Activated T-helper 2 cell treated with anti-CD3 and anti-CD28 coated beads, Interferon-gamma antibody, Interleukin-2, Interleukin-4, amounts not matched to agents 10 μg/mL and 5 μg/mL and 100 μg/mL, durations not matched to agents 14 hours and 24 hours and 36 hours (primary cell): Measurements from ENCODE around the gene SRMS. TPM values are rescaled to one million over a fixed set of nuclear protein-coding genes. Genes with fewer than 3 reads are reported as not detected.
A peak's percentile ranks its signal among the peaks of the same experiment; 100 is the strongest.

Source experiments
- DNase-seq: peaks from one replicate; pipeline ENCODE4 v3.0.0; 2021; ENCODE audit warnings: low spot score
- H3K27ac Mint-ChIP-seq: one replicate; pipeline ENCODE4 v1.8.0; 2021; ENCODE audit warnings: mixed read lengths
- H3K27me3 Mint-ChIP-seq: one replicate; pipeline ENCODE4 v1.8.0; 2021; ENCODE audit warnings: low read depth, mixed read lengths
- H3K36me3 Mint-ChIP-seq: one replicate; pipeline ENCODE4 v1.8.0; 2021; ENCODE audit warnings: low read depth, mixed read lengths
- H3K4me1 Mint-ChIP-seq: one replicate; pipeline ENCODE4 v1.8.0; 2021; ENCODE audit warnings: low read depth, mixed read lengths
- H3K4me3 Mint-ChIP-seq: one replicate; pipeline ENCODE4 v1.8.0; 2021; ENCODE audit warnings: low read depth, mild to moderate bottlenecking, moderate library complexity, mixed read lengths
- H3K9me3 Mint-ChIP-seq: one replicate; pipeline ENCODE4 v1.8.0; 2021; ENCODE audit warnings: mixed read lengths
- intact Hi-C: fragments of 100-400 bp; cut with micrococcal nuclease; formaldehyde crosslinking; loops from one replicate; pipeline ENCODE4 v1.15.1; 2023
- total RNA-seq: library from RNA; stranded (reverse); gene quantifications from 2 replicates; pipeline ENCODE4 v1.2.3, GENCODE V29; 2022

Gene SRMS
- total RNA-seq, 1 donor from 2014 or later, result not detected

DNA sequence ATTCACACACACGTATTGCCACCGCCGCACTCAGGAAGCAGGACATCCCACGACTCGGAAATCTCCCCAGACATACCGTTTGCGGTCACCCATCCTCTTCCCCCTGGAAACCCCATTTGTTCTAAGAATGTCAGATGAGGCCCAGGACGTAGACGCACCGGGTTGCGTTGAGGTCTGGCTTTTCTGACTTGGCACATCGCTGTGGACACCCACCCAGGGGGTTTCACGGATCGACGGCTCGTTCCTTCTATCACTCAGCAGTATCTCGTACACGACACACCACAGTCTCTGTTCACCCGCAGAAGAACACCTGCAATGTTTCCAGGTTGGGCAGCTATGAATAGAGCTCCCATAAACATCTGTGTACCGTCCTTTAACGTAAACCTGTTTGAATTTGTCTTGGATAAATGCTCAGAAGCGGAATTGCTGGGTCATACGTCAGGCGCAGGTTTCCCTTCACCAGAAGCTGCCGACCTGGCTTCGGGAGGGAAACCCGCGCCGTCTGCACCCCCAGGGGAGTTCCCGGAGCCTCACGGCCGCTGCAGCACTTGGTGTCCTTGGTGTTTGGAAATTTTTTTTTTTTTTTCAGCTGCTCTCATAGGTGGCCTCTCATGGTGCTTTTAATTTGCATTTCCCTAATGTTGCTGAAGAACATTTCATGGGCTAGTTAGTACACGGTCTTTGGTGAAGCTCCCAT lies 39.3 kb downstream of the SRMS start:
- Mint-ChIP-seq H3K36me3 (no peaks in the 10 kb centered on the region), H3K4me1 (no peaks in the 10 kb centered on the region), H3K27ac (peak overlapping the region; percentile 31), H3K9me3 (peaks cover 4% of the 10 kb centered on the region), H3K27me3 (peaks cover 21% of the 10 kb centered on the region), H3K4me3 (no peak overlapping the region)
- intact Hi-C loops, result no loop called here
- no peak for DNase-seq

- intact Hi-C loops, result no loop called here
- H3K27me3 Mint-ChIP-seq, result peaks cover 17% of the 10 kb centered on the region
- no peak overlapping the region for H3K27ac Mint-ChIP-seq
Observed at GRCh38 chr20:63507083-63507743, 40.3 kb downstream of the SRMS start.

DNA sequence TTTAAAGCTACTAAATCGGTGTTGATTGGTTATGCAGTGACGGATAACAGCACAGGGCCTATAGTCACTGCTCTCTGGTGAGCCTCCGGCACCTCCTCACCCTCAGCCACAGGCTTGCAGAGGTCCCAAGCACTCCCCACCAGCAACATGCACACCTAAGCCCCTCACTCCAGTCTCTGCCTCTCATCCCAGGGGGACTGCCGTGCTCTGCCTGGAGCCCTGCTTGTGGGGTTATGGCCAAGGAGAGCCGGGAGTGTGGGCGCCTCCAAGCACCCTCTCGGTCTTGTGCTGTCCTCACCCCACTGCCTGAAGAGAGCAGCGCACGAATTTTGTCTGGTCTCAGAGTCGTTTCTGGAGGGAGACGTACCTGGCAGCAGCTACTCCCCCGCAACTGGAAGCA lies 41.8 kb downstream of the SRMS start:
- no peaks in the 10 kb centered on the region for H3K4me1 Mint-ChIP-seq
- intact Hi-C loops, result no loop called here
- DNase-seq, result no peak
- H3K27ac Mint-ChIP-seq, result no peak overlapping the region
- H3K4me3 Mint-ChIP-seq, result no peak overlapping the region
- no peaks in the 10 kb centered on the region for H3K36me3 Mint-ChIP-seq
- peaks cover 2% of the 10 kb centered on the region for H3K9me3 Mint-ChIP-seq
- H3K27me3 Mint-ChIP-seq, result peaks cover 17% of the 10 kb centered on the region

More at GRCh38 chr20:63507083-63507743, 40.3 kb downstream of the SRMS start:
- no peak overlapping the region for H3K4me3 Mint-ChIP-seq
- H3K4me1 Mint-ChIP-seq, result no peaks in the 10 kb centered on the region
- no peak for DNase-seq
- H3K36me3 Mint-ChIP-seq, result no peaks in the 10 kb centered on the region
- peaks cover 2% of the 10 kb centered on the region for H3K9me3 Mint-ChIP-seq

- intact Hi-C loops, result no loop called here
- H3K27ac Mint-ChIP-seq, result no peak overlapping the region
- H3K9me3 Mint-ChIP-seq, result peaks cover 2% of the 10 kb centered on the region
Observed at GRCh38 chr20:63505281-63505680, 42.3 kb downstream of the SRMS start.

GRCh38 chr20:63504642-63505041 lies 42.9 kb downstream of the SRMS start:
- Mint-ChIP-seq H3K9me3 (peaks cover 2% of the 10 kb centered on the region), H3K4me3 (no peak overlapping the region), H3K4me1 (no peaks in the 10 kb centered on the region), H3K27me3 (peaks cover 12% of the 10 kb centered on the region), H3K36me3 (no peaks in the 10 kb centered on the region), H3K27ac (no peak overlapping the region)
- DNase-seq, result no peak
- intact Hi-C loops, result no loop called here

More at GRCh38 chr20:63505281-63505680, 42.3 kb downstream of the SRMS start:
- no peaks in the 10 kb centered on the region for H3K4me1 Mint-ChIP-seq
- DNase-seq, result no peak
- H3K4me3 Mint-ChIP-seq, result no peak overlapping the region
- peaks cover 17% of the 10 kb centered on the region for H3K27me3 Mint-ChIP-seq
- H3K36me3 Mint-ChIP-seq, result no peaks in the 10 kb centered on the region

DNA sequence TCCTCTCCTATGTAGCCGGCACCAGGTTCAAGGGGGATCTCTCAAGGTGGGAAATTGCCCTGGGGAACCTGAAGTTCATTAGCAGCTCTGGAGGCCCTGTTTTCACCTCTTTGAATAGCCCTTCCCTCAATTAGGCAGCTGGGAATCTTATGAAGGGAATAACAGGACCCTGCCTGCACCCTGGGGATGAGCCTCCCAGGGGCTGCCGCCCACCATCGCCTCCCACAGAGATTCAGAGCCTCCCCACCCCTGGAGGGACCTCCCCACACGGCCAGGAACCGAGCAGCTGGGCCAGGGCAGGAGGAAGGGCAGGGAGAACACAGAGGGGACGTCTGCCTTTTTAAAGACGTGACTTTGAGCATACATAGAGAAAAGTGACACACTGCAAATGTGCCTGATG lies 44.0 kb downstream of the SRMS start:
- H3K27ac Mint-ChIP-seq, result no peak overlapping the region
- peaks cover 8% of the 10 kb centered on the region for H3K27me3 Mint-ChIP-seq
- intact Hi-C loops, result no loop called here
- no peak for DNase-seq
- no peaks in the 10 kb centered on the region for H3K36me3 Mint-ChIP-seq
- no peaks in the 10 kb centered on the region for H3K4me1 Mint-ChIP-seq
- no peak overlapping the region for H3K4me3 Mint-ChIP-seq
- peaks cover 2% of the 10 kb centered on the region for H3K9me3 Mint-ChIP-seq

GRCh38 chr20:63502671-63503172 lies 44.8 kb downstream of the SRMS start:
- peaks cover 9% of the 10 kb centered on the region for H3K27me3 Mint-ChIP-seq
- intact Hi-C loops, result no loop called here
- H3K4me1 Mint-ChIP-seq, result no peaks in the 10 kb centered on the region
- H3K9me3 Mint-ChIP-seq, result peaks cover 2% of the 10 kb centered on the region
- H3K27ac Mint-ChIP-seq, result no peak overlapping the region
- no peaks in the 10 kb centered on the region for H3K36me3 Mint-ChIP-seq
- DNase-seq, result no peak
- H3K4me3 Mint-ChIP-seq, result no peak overlapping the region

- Mint-ChIP-seq H3K27ac (no peak overlapping the region), H3K9me3 (peaks cover 2% of the 10 kb centered on the region), H3K36me3 (no peaks in the 10 kb centered on the region), H3K27me3 (peaks cover 16% of the 10 kb centered on the region), H3K4me3 (no peak overlapping the region), H3K4me1 (no peaks in the 10 kb centered on the region)
- no peak for DNase-seq
- intact Hi-C loops, result no loop called here
Observed at GRCh38 chr20:63501818-63502670, 45.5 kb downstream of the SRMS start.

DNA sequence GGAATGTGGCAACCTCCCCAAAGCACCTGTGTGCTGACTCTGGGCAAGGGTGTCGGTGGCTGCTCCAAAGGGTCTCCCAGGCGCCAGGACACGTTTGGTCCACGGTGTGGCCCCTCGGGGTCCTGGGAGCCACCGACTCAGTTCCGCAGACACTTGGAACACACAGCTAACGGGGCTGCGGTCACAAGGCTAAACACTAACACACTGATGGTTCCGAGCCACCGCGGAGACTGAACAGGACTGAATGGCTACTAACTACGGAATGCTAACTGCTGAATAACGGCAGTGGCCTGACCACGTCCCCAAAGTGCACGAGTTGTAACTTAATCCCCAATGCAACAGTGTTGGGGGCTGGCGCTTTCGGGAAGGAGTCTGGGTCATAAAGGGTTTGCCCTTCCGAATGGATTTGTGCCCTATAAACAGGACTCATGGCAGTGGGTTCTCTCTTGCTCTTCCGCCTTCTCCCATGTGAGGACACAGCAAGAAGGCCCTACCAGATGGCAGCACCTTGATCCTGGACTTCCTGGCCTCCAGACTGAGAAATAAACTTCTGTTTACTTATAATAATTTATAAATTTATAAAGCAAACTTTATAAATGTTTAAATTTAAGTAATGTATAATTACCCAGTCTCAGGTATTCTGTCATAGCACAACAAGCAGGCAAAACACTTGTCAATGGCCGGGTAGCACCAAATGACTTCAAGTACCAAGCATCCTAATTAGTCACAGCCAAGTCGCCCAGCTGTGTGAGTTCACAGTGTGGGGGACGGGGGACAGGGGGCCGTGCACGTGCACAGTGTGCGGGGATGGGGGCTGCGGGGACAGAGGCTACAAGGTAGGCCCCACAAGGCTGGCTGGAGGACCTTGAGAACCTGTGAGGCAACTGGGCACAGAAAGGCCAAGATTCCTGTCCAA lies 46.4 kb downstream of the SRMS start:
- Mint-ChIP-seq H3K27ac (no peak overlapping the region), H3K4me3 (no peak overlapping the region), H3K4me1 (peaks cover 1% of the 10 kb centered on the region), H3K36me3 (no peaks in the 10 kb centered on the region), H3K9me3 (peaks cover 2% of the 10 kb centered on the region), H3K27me3 (peaks cover 21% of the 10 kb centered on the region)
- intact Hi-C loops, result no loop called here
- DNase-seq, result no peak

DNA sequence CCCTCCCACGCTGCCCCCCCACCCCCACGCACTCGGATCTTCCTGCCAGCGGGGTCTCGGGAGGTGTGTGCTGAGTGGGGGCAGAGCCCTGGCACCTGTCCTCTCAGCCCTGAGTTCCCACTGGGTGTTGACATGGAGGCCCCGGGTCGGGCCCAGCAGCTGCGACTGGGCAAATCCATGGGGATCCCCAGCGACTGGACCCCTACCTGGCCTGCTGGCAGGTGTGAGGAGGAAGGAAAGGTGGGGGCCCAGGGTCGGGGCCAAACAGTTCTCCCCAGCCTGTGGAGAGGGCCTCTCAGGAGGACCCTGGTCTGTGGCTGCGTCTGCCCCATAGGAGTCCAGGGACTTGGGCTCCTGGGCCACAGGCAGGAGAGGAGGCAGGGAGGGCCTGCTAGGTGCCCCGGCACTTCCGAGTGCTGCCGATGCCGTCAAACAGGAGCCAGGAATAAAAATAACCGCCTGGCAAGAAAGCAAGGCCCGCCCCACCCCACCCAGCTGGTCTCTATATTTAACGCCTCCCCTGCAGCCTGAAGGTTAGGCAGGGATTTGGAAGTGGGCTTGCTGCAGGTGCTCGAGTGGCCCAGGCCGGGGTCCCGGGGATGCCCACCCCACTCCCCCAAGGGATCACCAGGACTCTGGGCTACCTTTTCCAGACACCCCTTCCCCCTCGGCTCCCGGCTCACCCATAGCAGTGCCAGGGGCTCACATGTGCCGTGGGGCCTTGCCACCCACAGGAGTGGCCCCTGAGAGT lies 47.2 kb downstream of the SRMS start:
- Mint-ChIP-seq H3K27me3 (peaks cover 22% of the 10 kb centered on the region), H3K4me3 (no peak overlapping the region), H3K27ac (no peak overlapping the region), H3K36me3 (no peaks in the 10 kb centered on the region), H3K9me3 (peaks cover 2% of the 10 kb centered on the region), H3K4me1 (peaks cover 2% of the 10 kb centered on the region)
- no peak for DNase-seq
- intact Hi-C loops, result no loop called here

DNA sequence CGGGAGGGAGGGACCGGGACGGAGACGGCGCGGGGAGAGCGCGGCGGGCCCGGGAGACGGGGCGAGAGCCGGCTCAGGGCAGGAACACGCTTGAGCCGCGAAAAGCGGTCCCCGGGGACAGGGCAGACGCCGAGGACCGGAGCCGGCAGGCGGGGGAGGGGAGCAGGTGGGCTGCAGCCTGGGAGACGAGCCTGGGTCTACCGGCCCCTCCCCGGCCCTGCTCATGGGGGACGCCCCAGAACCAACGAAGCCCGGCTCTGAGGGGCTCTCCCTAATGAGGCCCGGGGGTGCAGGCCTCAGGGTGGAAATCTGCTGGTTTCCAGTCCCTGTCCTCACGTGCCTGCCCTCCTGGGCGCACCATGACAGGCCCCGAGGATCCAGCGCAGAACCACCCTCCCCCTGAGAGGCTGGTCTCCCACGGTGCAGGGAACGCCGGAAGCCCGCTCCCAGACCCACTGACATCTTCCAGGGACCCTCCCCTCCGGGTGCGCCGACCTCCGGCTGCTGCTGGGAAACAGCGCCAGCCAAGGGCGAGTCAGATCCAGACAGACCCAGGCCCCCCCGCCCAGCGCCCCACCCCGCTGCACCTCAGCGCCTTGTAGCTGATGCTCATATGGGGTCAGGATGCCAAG lies 48.1 kb downstream of the SRMS start:
- DNase-seq, result no peak
- Mint-ChIP-seq H3K27ac (no peak overlapping the region), H3K27me3 (peaks cover 22% of the 10 kb centered on the region), H3K4me1 (peaks cover 2% of the 10 kb centered on the region), H3K36me3 (no peaks in the 10 kb centered on the region), H3K4me3 (no peak overlapping the region), H3K9me3 (peaks cover 2% of the 10 kb centered on the region)
- intact Hi-C loops, result no loop called here
